ENCODE measurements around the gene GSTA3. TPM values are rescaled to one million over a fixed set of nuclear protein-coding genes. Genes with fewer than 3 reads are reported as not detected.

GSTA3 gene
- total RNA-seq (not detected), polyA plus RNA-seq (not detected)

DNA sequence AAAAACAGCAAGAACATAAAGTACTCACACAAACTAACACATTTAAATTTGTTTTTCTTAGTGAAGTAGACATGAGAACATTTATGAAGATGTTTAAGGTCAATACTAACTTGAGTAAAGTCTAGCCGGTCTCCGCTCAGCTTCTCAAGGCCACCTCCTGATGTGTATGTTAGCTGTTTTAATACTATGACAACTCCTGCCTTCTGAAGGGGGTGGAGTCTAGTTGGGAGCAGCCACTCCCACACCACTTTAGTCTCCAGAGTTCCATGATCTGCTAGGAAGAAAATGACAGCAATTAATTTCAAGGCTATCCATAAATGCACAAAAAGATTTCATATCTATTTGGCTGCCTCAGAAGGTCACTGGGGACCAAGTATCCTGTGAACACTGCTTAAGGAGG is at the start of gene GSTA3:
Gene GSTA3 (minus strand): TSS at position 168 of the 400 bp plus-strand sequence. CDS start 3,864 bp downstream, outside the sequence.
- Histone ChIP-seq H3K4me3 (no peak within 1 kb of the TSS), H3K9me3 (no peaks in the 10 kb centered on the region), H3K27ac (no peak within 1 kb of the TSS), H3K4me1 (no peaks in the 10 kb centered on the region), H3K27me3 (no peaks in the 10 kb centered on the region), H3K36me3 (no peaks in the 10 kb centered on the region)
- 28 to 37% methylated on average over 2 of the region's 2 CpGs for WGBS, 2 donors
- FAIRE-seq: no peak
- TF ChIP-seq, protein P1, sequence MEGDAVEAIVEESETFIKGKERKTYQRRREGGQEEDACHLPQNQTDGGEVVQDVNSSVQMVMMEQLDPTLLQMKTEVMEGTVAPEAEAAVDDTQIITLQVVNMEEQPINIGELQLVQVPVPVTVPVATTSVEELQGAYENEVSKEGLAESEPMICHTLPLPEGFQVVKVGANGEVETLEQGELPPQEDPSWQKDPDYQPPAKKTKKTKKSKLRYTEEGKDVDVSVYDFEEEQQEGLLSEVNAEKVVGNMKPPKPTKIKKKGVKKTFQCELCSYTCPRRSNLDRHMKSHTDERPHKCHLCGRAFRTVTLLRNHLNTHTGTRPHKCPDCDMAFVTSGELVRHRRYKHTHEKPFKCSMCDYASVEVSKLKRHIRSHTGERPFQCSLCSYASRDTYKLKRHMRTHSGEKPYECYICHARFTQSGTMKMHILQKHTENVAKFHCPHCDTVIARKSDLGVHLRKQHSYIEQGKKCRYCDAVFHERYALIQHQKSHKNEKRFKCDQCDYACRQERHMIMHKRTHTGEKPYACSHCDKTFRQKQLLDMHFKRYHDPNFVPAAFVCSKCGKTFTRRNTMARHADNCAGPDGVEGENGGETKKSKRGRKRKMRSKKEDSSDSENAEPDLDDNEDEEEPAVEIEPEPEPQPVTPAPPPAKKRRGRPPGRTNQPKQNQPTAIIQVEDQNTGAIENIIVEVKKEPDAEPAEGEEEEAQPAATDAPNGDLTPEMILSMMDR (IDR thresholded peaks at IDR 0.05): no peak
- intact Hi-C loops (cut with DNase I): no loop called here
- ATAC-seq: peak; percentile 95 to 99 (median 97)
- DNase-seq: peak in 4 of 6 donors; percentile 20 to 58 (median 38)

DNA sequence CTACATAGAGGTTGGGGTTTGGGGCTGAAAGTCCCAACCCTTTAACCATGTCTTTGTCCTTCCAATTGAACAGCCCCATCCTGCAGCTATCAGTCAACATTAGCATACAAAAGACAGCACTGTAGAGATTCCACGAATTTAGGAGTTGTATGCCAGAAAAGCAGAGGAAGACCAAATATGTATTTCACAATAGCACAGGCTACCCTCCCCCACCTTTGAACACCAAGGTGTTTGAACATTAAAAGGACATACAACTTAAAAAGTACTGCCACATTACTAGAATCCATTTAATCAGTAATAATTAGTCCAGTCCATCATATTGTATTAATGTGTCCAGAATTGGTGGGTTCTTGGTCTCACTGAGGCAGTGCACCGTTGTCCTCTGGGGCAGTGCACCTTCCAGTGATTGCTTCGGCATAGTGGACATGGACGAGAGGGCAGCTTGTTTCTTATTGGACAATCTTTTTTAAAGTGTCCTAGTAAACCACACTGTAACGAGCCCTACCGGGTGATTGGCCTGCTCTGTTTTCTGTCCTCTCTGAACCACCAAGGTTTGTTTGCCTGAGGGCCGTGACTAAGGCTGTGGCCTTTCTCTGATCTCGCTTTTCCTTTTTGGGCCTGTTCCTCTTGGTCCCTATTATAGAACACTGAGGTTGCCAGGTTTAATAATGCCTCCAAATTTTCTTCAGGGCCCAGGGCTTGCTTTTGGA is 49.2 kb upstream of the GSTA3 start:
- H3K4me3 ChIP-seq: no peak overlapping the region
- ATAC-seq (no peak), FAIRE-seq (no peak), DNase-seq (no peak)
- H3K4me1 ChIP-seq: no peaks in the 10 kb centered on the region
- WGBS, 2 donors: 67 to 77% methylated on average over 8 of the region's 8 CpGs
- H3K27ac ChIP-seq: no peak overlapping the region
- no peaks in the 10 kb centered on the region for H3K27me3 ChIP-seq
- H3K9me3 ChIP-seq: no peaks in the 10 kb centered on the region
- intact Hi-C loops (cut with DNase I): no loop called here
- TF ChIP-seq, protein P1 (IDR thresholded peaks at IDR 0.05): no peak
- no peaks in the 10 kb centered on the region for H3K36me3 ChIP-seq

DNA sequence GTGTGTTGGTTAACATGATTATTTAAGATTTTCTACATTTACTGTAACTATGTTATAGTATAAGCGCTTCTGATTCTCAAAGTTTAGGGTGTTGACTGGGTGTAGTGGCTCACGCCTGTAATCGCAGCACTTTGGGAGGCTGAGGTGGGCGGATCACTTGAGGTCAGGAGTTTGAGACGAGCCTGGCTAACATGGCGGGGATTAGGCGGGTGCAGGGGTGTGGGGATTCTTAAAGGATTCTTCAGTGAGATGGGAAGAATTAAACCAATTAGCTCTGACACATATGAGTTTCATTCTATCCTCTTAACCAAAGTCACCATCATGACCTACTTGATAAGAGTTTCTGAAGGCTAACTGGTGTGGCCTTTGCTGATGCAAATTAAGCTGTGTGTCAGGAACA is 46.4 kb upstream of the GSTA3 start:
- Histone ChIP-seq H3K36me3 (no peaks in the 10 kb centered on the region), H3K4me1 (no peaks in the 10 kb centered on the region), H3K9me3 (no peaks in the 10 kb centered on the region), H3K4me3 (no peak overlapping the region), H3K27ac (no peak overlapping the region), H3K27me3 (no peaks in the 10 kb centered on the region)
- TF ChIP-seq, protein P1 (IDR thresholded peaks at IDR 0.05): no peak
- ATAC-seq (no peak), DNase-seq (no peak), FAIRE-seq (no peak)
- intact Hi-C loops (cut with DNase I): no loop called here
- 79 to 99% methylated on average over 7 of the region's 7 CpGs for WGBS, 2 donors

DNA sequence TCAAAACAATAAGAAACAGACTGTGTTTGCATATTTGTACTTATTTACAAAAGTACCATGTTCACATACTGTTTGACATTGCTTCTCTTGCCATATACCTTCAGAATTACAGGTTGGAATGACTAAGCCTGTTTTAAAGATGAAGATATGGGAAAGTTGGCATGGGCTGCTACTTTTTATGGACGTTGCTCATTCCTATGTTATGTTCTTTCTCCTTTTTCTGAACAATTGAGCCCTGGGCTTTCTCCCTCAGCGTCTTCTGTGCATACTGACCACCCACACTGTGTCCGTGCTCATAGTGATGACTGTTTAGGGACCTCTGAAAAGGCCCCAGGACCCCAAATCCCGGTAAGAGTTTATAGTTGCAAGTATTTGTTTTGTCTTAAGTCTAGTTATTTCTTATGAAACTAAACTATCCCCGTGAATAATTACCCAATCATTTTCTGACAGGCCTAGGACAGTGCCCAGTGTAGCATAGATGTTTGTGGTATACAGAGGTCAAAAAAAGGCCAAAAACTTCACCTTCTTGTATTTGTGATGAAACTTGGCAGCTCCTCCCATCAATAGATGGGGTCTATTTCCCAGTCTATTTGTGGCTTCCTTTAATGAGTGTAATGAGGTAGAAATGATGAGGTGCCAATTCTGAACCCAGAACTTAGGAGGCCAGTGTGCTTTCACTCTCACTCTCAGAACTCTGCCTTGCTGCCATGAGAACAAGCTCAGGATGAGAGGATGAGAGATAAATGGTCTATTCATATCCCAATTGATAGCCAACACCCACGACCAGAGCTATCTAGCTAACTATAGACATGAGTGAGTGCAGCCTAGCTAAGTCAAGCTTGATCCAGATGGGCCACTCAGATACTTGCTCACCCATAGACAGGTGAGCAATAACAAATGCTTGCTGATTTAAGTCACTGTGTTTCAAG is 44.7 kb upstream of the GSTA3 start:
- H3K27ac ChIP-seq: no peak overlapping the region
- TF ChIP-seq, protein P1 (IDR thresholded peaks at IDR 0.05): no peak
- intact Hi-C loops (cut with DNase I): no loop called here
- no peaks in the 10 kb centered on the region for H3K4me1 ChIP-seq
- no peak for FAIRE-seq
- H3K27me3 ChIP-seq: no peaks in the 10 kb centered on the region
- no peaks in the 10 kb centered on the region for H3K36me3 ChIP-seq
- H3K4me3 ChIP-seq: no peak overlapping the region
- no peak for DNase-seq
- ATAC-seq: no peak
- H3K9me3 ChIP-seq: no peaks in the 10 kb centered on the region
- WGBS, 2 donors: 81 to 83% methylated on average over 6 of the region's 6 CpGs

Measured in pancreas (tissue), 10 donors.